HepG2 (cell line): ENCODE results near the gene ZFYVE28. TPM values are rescaled to one million over a fixed set of nuclear protein-coding genes. Genes with fewer than 3 reads are reported as not detected.

ENCODE experiments used
- ATAC-seq: fragments of 200-7000 bp; cut with Tn5 transposase; 3 replicates; pipeline ENCODE4 v1.9.1; 2020; ENCODE audit warnings: mild to moderate bottlenecking, moderate library complexity
- BruUV-seq: library from RNA; stranded (reverse); fragments of 400-500 nt; replicated peaks from 2 replicates; lab custom pipeline; 2021; lab: Mats Ljungman, UMichigan
- CTCF ChIA-PET: fragments of 300-600 bp; formaldehyde crosslinking; extraction: SDS; loops from one replicate; lab custom pipeline; 2021; ENCODE audit warnings: low total read pairs, inconsistent platforms, low intra/inter-chr PET ratio; lab: Yijun Ruan, JAX
- POLR2A ChIA-PET: fragments of 350-600 bp; sonication (Branson Sonifier 250); formaldehyde crosslinking; loops from one replicate; lab custom pipeline; 2020; ENCODE audit warnings: antibody characterized with exemption, inconsistent platforms; lab: Yijun Ruan, JAX
- DNase-seq: peaks from one replicate; pipeline ENCODE4 v3.0.0-alpha.2; 2015; ENCODE audit warnings: low spot score
- FAIRE-seq: peaks from 3 replicates; lab custom pipeline; 2011; peaks lifted over from hg19 to GRCh38; lab: Jason Lieb, UNC
- H2AFZ ChIP-seq: one replicate; pipeline ENCODE4 v1.6.1; 2011; ENCODE audit warnings: low read length, inconsistent platforms
- H3K27ac ChIP-seq: fragments of 300-600 bp; 3 replicates; pipeline ENCODE4 v1.8.0; 2011; ENCODE audit warnings: mixed run types, mild to moderate bottlenecking, mixed read lengths, low read length, inconsistent platforms; ENCODE audit not compliant: insufficient read depth; ENCODE audit errors: extremely low read length
- H3K27me3 ChIP-seq, 2 experiments: fragments of 200-600 bp in 1 of 2; 2 replicates in 1 of 2; 3 replicates in 1 of 2; pipeline versions ENCODE4 v1.6.0 to v1.8.0; 2011; ENCODE audit warnings: low read length in 2 of 2, mild to moderate bottlenecking in 2 of 2, moderate library complexity in 2 of 2, inconsistent platforms in 1 of 2; ENCODE audit not compliant: insufficient read depth in 2 of 2, control insufficient read depth in 1 of 2
- H3K36me3 ChIP-seq, 2 experiments: fragments of 200-600 bp in 1 of 2; replicated peaks in 1 of 2; 2 replicates in 1 of 2; 3 replicates in 1 of 2; pipeline versions ENCODE4 v1.5.1 to v1.8.0; 2011; ENCODE audit warnings: low read length in 2 of 2, inconsistent platforms in 1 of 2; ENCODE audit not compliant: insufficient read depth in 2 of 2, control insufficient read depth in 1 of 2
- H3K4me1 ChIP-seq: 2 replicates; pipeline ENCODE4 v1.5.1; 2012; ENCODE audit warnings: low read length, inconsistent platforms; ENCODE audit not compliant: insufficient read depth
- H3K4me2 ChIP-seq: 2 replicates; pipeline ENCODE4 v1.6.0; 2011; ENCODE audit warnings: low read depth, low read length, inconsistent platforms
- H3K4me3 ChIP-seq, 3 experiments: fragments of 200-600 bp in 1 of 3; sonication (generic), shearing (Covaris generic) in 1 of 3; replicated peaks in 1 of 3; 2 replicates each; pipeline ENCODE4 v1.5.1; 2011 to 2016; ENCODE audit warnings: low read length in 3 of 3, inconsistent platforms in 2 of 3, low read depth in 2 of 3, mild to moderate bottlenecking in 2 of 3, control low read depth in 1 of 3, mixed read lengths in 1 of 3; ENCODE audit not compliant: insufficient read depth in 1 of 3
- H3K79me2 ChIP-seq: one replicate; pipeline ENCODE4 v1.6.1; 2011; ENCODE audit warnings: low read length, inconsistent platforms; ENCODE audit not compliant: insufficient read depth
- H3K9ac ChIP-seq: 2 replicates; pipeline ENCODE4 v1.6.0; 2011; ENCODE audit warnings: mild to moderate bottlenecking, low read depth, low read length, inconsistent platforms; ENCODE audit not compliant: insufficient read depth
- H3K9me3 ChIP-seq: 2 replicates; pipeline ENCODE4 v1.5.1; 2012; ENCODE audit warnings: mild to moderate bottlenecking, low read length
- H4K20me1 ChIP-seq: 2 replicates; pipeline ENCODE4 v1.6.0; 2011; ENCODE audit warnings: inconsistent platforms, mild to moderate bottlenecking, low read length, moderate library complexity; ENCODE audit not compliant: insufficient read depth
- ZNF564 ChIP-seq: sonication (generic); formaldehyde crosslinking; IDR thresholded peaks from 2 replicates; pipeline ENCODE4 v1.8.1; 2023; ENCODE audit warnings: mild to moderate bottlenecking, missing genetic modification reagents
- WGBS: methylation state at CpG from one replicate; pipeline ENCODE4 v1.1.6; 2017; ENCODE audit warnings: low lambda C conversion rate; 5-methylcytosine and 5-hydroxymethylcytosine counted together
- in situ Hi-C: cut with HindIII; loops from 2 replicates; pipeline ENCODE4 v1.10.0; 2017; ENCODE audit warnings: low pct_unique_long_range_greater_than_20kb; ENCODE audit not compliant: extremely low pct_ligation_motif_present
- intact Hi-C: fragments of 100-400 bp; cut with micrococcal nuclease; formaldehyde crosslinking; loops from one replicate; pipeline ENCODE4 v1.10.0; 2022; ENCODE audit not compliant: unreplicated experiment
- polyA plus RNA-seq, 8 experiments: library from polyadenylated mRNA; depleted of rRNA in 3 of 8; stranded (reverse) in 7 of 8; unstranded in 1 of 8; fragments of >200 nt; fragmentation: Illumina TruSeq in 4 of 8; extraction: Trizol in 4 of 8; gene quantifications; 2 replicates each; pipeline versions ENCODE4 v1.2.1 to v1.2.3, GENCODE V29; 2011 to 2016; ENCODE audit warnings: low read depth in 4 of 8, missing spikeins in 1 of 8, mixed read lengths in 1 of 8; ENCODE audit not compliant: insufficient read depth in 1 of 8
- total RNA-seq, 5 experiments: library from RNA; depleted of rRNA; stranded (reverse); fragments of >200 nt; fragmentation: Illumina TruSeq; extraction: Trizol; gene quantifications; 2 replicates each; pipeline ENCODE4 v1.2.3, GENCODE V29; 2016; ENCODE audit warnings: low read depth in 1 of 5
- TF ChIP-seq, protein P1 (sequence below): sonication (generic); formaldehyde crosslinking; IDR thresholded peaks from 2 replicates; pipeline ENCODE4; 2020; ENCODE audit warnings: missing genetic modification reagents, mild to moderate bottlenecking, borderline replicate concordance

Gene ZFYVE28
- total and polyA plus RNA-seq, 2 of the 13 experiments (the other 11 are each of a cell fraction or from before 2014, with no cell fraction given), result 0.12 to 0.22 TPM

GRCh38 chr4:2427383-2428334 lies 9.2 kb upstream of the ZFYVE28 start:
- in situ Hi-C loops, result no loop called here
- intact Hi-C loops, result no loop called here
- Histone ChIP-seq H3K4me3 (no peak overlapping the region), H3K79me2 (no peaks in the 10 kb centered on the region), H3K4me1 (peaks cover 15% of the 10 kb centered on the region), H3K4me2 (no peak overlapping the region), H3K9ac (no peak overlapping the region), H3K9me3 (no peaks in the 10 kb centered on the region)
- ATAC-seq (peak; percentile 32; the same call in 2 of the 3 replicates), FAIRE-seq (no peak)
- CTCF ChIA-PET, result no interaction called here
- 34% methylated on average over 5 of the region's 23 CpGs for WGBS
- TF ChIP-seq, protein P1, sequence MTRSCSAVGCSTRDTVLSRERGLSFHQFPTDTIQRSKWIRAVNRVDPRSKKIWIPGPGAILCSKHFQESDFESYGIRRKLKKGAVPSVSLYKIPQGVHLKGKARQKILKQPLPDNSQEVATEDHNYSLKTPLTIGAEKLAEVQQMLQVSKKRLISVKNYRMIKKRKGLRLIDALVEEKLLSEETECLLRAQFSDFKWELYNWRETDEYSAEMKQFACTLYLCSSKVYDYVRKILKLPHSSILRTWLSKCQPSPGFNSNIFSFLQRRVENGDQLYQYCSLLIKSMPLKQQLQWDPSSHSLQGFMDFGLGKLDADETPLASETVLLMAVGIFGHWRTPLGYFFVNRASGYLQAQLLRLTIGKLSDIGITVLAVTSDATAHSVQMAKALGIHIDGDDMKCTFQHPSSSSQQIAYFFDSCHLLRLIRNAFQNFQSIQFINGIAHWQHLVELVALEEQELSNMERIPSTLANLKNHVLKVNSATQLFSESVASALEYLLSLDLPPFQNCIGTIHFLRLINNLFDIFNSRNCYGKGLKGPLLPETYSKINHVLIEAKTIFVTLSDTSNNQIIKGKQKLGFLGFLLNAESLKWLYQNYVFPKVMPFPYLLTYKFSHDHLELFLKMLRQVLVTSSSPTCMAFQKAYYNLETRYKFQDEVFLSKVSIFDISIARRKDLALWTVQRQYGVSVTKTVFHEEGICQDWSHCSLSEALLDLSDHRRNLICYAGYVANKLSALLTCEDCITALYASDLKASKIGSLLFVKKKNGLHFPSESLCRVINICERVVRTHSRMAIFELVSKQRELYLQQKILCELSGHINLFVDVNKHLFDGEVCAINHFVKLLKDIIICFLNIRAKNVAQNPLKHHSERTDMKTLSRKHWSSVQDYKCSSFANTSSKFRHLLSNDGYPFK (CRISPR knock-in tag), result no peak
- 0 out of 2 replicates have a peak, but pooled peaks have one; percentile 45 for TF ChIP-seq ZNF564
- TF ChIP-seq, all 625 proteins: peak for 1
- Histone ChIP-seq H3K27me3 (peaks cover 7 to 65% of the 10 kb centered on the region in 2 experiments; a peak in 4 of 5 replicates), H2AFZ (no peak overlapping the region), H3K36me3 (no peaks in the 10 kb centered on the region), H4K20me1 (no peaks in the 10 kb centered on the region), H3K27ac (no peak overlapping the region)
- no TSS peak for BruUV-seq
- DNase-seq, result no peak
- POLR2A ChIA-PET, result no interaction called here
